Stimulated activated CD4-positive, alpha-beta T cell treated with anti-CD3 and anti-CD28 coated beads, TNF-alpha, amount 100 ng/mL, for 4 hours (primary cell): ENCODE results near the gene LRFN2.

ENCODE experiments used
- DNase-seq, 3 experiments: peaks; one replicate each; pipeline ENCODE4 v3.0.0-alpha.2; 2020; ENCODE audit warnings: low read depth in 3 of 3

LRFN2 gene

DNA sequence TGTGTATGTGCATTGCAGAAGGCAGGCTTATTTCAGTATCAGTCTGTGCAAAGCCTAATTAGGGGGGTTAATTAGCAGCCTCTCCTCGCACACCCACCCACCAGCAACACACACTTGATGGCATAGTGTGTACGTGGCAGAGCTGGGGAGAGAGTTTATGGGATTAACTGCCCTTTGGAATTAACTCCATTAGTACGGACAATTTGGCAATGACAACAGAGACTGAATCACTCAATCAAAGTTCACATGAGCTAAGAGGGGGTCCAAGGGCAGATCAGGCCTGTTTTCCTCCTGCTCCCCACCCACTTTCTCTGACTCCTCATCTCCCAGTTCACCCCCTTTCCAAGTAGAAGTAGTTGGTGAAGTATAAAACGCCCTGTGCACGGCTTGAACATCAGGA, 69.5 kb downstream of the LRFN2 start:
- no peak for DNase-seq

DNA sequence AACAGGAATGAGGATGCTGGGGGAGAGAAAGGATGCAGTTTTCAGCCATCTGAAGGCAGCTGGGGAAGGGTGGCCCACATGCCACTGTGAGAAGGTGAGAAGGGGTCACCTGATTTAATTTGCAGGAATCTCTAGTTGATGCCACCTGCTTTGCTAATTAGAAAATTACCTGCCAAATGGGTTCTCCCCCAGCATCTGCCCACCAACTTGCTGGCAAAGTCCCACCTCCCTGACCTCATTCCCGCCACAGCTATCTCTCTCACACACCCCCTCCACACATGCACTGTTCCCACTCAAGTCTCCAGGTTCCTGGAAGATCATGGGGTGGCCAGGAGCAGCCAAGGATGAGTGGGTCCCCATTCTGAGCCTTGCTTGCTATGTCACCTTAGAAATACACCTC, 70.7 kb downstream of the LRFN2 start:
- no peak for DNase-seq

DNA sequence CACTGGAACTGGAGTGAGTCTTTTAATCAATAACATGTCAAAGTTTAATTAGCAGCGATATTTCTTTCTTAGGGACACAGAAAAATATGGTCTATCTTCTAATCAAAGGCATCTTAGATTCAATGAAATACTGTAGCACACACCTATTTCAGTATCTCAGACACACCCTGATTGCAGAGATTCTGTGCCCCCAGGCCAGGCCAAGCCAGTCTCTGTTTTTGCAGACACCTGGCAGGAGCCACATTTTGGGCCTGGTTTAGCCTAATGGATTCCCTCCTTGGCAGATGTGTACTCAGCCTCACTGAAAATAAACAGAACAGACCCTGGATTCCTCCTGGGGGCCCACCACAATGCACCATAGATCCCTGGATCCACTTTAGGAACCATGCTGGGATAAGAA, 74.8 kb downstream of the LRFN2 start:
- DNase-seq: no peak

DNA sequence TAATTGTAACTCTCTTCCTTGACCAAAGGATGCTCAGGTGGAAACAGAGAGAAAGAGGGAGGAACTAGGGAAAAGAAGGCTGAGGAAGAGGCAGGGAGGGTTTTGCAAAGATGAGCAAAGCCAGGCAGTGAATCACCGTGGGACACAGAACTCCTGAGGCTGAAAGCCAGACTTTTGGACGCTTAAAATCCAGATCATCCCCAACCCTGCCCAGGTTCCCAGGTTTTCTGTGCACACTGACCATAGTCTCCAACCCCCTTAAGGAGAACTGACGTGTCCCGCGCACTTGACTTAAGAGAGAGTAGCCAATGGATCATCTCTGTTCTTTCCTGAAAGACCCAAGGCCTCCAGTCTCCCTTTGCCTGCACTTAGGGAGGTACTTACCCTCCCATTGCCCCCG, 75.3 kb downstream of the LRFN2 start:
- no peak for DNase-seq

DNA sequence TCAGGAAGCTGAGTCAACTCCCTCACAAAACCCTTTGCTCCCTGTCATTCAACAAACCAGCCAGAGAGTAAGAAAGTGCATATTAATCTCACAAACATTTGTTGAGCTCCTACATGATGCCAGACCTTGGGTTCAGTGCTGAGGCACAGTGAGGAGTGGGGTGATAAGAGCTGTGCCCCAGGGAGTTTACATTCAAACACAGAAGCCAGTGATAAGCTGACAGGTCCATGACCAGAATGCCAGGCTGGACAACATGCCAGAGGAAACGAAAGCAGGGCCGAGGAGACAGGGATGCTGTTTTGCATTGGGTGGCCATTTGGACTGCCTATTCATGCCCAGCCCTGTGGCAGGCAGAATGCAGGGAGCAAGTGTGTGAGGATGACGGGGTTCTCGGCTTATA, 76.7 kb downstream of the LRFN2 start:
- no peak for DNase-seq

DNA sequence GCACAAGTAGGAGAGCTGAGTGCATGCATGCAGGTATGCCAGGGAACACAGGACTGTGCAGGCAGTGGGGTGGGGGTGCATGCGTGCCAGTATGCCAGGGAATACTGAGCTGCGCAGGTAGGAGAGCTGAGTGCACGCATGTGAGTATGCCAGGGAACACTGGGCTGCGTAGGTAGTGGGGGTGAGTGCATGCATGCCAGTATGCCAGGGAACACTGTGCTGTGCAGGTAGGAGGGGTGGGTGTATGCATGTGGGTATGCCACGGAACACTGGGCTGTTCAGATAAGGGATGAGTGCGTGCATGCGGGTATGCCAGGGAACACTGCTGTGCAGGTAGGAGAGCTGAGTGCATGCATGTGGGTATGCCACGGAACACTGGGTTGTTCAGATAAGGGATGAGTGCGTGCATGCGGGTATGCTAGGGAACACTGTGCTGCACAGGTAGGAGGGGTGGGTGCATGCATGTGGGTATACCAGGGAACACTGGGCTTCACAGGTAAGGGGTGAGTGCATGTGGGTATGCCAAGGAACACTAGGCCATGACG, 77.4 kb downstream of the LRFN2 start:
- DNase-seq: no peak

DNA sequence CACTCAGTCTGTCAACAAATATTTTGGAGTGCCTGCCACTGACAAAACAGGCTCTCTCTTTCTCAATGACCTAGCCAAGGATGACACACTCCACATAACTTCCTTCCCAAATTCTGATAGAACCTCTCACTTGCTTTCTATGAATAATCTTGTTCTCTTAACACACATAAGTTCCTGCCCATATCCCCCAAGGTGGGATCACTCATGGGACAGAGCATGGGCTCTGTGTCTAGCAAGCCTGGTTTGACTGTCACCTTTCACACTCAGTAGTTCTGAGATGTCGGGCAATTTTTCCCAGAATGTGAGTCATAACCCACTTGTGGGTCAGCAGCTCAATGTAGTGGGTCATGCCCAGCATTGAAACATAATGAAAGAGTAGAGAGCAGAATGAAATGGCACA, 78.1 kb downstream of the LRFN2 start:
- DNase-seq: no peak

DNA sequence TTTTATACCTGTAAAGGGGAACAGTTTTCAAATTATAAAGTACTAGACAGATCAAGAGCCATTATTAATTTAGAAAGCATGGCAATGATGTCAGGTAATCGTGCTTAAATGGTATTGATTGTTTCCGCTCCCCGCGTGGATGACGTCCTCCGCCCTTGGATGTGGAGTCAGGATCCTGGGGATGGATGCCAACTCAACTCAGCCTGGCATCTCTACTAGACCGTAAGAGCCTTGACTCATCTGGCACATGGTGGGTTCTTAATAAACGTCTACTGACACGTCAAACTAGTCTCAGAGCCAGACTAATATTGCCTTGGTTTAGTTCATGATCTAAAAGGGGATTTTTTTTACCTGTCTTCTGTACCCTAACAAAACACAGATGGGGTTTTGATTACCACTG, 80.2 kb downstream of the LRFN2 start:
- no peak for DNase-seq

DNA sequence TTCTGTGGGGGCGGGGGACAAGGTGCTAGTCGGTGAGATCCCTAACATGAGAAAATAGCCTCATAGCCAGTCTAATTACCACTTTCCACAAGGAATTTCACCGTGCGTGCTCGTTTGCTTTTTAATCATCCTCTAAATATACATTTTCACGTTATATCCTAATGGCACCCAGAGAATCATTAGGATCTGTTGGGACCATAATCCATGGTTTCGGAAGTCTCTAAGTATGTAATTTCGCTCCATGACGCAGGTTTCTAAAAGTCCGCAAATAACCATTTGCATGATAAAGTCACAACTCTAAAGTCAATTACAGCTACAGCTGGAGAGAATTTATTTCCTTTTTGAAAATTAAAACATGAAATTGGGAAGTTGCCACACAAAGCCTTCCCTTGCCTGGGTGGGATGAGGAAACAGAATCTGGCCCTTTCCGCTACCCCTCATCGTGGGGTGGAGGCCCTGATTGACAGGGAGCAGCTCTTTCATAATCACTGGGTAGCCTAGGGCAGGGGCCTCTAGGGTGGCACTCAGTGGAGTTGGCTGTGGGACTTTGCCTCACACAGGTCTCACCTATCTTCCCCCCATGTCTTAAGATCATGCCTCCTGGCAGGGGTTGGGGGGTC, 81.9 kb downstream of the LRFN2 start:
- no peak for DNase-seq

DNA sequence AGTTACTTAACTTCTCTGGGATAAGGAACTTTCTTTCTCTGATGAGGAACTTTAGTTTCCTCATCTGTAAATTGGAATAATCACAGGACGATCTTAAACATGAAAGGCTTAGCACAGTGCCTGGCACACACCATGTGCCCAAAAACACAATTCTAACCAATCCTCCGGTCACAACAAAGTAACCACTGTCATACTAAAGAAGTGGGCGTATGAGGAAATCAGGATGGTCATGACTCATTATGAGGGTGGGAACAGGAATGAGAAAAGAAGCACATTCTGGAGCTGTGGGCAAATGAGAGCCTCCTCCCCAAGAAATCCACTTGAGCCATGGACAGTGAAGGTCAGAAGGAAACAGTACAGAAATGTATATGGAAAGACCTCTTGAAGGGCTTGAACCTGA, 82.9 kb downstream of the LRFN2 start:
- DNase-seq: no peak

DNA sequence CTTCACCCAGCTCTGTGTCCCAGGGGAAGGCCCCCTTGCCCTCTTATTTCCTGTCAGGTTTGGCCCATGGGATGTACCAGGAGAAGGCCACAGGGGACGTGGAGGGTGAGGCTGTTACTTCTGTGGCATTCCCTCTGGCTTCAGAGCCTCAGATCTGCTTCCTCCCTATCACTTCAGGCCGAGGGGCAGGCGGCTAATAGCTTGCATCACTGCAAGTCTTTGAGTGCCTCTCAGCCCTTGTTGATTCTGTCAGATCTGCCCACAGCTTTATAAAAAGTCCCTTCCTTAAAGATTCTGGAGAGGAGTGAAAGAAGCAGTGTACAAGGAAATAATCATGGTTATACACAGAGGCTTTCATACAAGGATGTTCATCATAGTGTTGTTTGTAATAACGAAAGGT, 86.9 kb downstream of the LRFN2 start:
- DNase-seq: no peak

DNA sequence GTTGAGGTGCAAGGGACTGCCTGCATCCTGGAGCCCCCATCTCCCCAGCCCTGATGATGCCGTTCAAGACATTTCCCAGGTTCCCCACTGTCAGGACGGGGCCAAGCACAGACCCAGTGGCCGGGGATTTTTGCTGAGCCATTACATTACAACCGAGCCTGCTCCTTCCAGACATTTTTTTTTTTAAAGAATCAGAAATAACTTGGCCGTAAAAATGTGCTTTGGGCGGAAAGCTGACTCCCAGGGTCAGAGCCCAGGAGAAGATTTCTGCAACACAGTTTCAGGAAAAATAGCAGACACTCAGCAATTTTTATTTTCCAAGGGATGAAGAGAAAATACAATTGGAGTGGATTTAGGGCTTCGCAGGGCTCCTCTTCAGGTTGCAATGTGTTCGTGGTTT, 87.9 kb downstream of the LRFN2 start:
- no peak for DNase-seq

DNA sequence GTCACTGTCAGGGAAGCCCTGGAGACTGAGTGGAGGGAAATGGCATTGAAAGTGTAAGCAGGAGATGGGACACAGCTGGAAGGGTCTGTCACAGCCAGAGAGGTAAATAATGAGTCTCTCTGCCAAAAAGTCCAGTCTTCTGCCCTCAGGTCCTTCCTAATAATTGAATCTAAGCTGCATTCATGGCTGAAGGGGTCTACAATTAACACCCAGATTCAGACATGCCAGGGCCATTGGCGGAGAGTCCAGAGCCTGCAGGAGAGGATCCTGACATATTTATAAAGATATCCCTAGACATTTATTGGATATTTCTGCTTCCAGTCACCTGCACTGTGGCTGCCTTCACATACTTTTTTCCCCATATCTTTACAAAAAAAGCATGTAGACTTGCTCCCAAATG, 89.0 kb downstream of the LRFN2 start:
- no peak for DNase-seq

DNA sequence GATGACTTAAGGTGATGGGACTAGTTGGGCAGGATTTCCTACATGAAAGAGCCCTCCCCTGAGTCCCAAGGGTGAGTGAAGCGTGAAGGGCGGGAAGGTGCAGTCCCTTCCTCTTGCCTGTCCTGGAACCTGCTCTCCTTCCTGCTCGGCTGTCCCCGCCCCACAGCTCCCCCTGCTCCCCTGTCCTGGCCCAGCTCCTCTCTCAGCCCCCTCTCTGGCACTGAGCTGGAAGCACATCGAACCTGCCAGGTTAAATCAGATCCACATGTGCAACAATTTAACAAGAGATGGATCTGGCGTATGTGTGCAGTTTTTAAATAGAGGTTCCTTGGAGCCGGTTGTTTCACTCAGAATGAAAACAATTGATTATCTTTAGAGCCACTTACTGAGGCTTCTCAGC, 95.0 kb downstream of the LRFN2 start:
- no peak for DNase-seq

DNA sequence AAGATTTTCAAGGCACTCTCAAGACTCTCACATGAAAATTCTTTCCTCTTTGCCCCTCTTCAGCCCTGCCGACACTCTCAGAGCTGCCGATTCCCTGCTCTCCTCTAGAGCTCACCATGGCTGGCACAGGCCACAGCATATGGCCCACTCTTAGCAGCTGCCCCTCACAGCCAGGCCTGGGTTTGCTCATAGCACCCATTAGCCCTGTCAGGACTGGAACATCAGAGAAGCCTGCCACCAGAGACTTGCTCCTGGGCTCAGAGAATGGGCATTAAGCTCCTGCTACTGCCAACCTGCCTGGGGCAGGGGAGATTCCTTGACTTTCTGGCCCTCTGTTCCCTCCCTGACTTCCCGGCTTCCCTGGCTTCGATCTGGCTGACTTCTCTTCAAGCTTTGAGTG, 96.7 kb downstream of the LRFN2 start:
- no peak for DNase-seq

DNA sequence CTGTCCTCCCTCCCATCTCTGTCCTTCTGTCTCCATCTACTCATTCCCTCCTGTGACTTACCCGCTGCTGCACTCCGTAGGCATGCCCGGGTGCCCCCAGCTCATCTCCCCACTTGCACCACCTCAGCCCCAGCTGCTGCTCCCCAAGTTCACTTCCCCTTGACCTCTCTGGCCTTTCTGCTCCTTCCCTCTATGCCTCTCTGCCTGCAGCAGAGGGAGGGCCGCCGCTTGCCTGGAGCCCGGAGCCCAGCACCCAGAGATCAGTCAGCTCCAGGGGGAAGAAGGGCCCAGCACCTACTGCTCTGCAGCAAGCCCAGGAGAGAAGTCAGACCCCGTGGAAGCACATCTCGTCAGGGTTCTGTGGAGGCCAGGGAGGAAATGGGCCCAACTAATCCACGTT, 97.4 kb downstream of the LRFN2 start:
- no peak for DNase-seq

DNA sequence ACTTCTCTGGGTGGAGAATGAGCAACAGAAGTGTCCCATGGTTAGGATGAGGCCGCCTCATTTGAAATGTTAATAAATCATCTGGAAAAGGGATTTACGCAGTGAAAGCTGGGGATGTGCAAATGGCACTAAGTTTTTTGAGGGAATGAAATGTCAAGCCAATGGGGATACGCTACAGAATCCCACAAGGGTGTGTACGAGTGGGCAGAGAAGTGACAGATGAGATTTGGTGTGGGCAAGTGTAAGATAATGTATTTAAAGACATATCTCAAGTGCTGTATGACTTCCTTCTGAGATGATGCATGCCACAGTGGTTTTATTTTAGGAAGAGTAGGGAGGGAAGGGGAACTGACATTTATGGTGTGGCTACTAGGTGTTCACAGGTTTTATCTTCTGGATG, 100.6 kb downstream of the LRFN2 start:
- DNase-seq: no peak

DNA sequence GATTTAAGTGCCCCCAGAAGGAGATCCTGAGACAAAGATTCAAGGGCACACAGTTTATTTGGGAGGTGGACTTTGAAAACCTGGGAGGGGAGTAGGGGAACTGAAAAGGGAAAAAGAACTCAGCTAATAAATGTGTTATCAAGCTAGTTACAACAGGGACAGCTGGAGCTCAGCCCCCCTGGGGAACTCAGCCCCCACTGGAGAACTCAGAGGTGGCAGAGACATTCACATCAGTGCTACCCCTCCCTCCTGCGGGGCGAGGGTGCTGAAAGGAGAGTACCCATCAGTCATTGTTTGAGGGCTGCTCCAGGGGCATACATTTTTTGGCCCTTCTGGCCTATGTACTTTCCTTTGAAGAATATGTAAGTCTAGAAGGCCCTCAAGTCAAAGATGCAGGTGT, 101.4 kb downstream of the LRFN2 start:
- DNase-seq: no peak

DNA sequence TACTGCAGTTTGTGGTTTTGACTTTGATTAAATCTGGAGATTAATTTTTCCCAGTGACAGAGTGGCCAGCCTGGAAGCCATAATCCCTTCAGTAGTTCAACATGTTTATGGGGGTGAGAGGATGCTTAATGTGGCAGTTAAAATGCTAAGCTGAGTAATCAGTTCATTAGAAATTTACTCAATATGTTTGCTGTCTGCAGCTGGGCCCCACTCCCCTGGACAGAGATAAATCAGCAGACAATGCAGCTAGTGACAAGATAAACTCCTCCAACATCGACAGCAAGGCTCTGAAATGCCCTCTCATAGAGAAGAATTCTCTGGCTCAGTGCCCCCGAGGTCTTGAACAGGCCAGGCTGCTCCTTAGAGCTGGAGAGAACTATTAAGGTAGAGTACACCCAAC, 101.9 kb downstream of the LRFN2 start:
- DNase-seq: no peak

DNA sequence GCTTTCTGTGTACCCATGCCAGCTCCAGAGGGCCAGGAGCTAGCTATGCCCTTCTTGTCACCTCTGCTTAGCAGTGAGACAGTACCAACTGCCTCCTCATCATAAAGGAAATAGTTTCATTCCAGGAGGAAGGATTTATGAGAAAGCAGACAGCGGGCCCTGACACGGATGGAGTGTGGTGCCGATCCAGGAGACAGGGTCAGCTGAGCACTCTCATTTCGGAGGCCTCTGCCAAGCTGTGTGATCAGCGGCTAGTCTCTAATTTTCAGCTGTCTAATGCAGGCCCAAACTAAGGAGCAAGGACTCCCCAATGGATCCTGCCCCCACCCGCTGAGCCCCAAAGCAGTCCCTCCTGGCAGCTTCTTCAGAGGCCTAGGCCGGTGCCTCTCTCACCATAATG, 103.1 kb downstream of the LRFN2 start:
- no peak for DNase-seq

DNA sequence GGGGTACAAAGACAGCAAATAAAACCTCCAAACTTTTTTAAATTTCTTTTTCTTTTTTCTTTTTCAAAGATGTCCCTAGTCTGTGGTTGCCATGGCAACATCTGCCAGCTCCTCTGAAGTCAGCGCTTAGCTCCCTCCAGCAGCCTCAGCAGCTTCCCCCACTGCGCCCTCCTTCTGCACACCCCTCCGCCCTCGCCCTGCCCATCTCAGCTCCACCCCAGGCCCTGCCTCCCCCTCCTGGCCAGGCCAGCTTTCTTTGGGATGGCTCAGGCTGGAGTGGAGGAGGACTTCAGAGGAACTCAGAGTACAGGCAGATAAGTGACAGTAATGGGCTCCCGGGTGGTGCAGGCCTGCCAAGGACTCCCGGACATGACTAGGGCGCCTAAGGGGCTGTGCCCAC, 104.6 kb downstream of the LRFN2 start:
- DNase-seq: no peak

DNA sequence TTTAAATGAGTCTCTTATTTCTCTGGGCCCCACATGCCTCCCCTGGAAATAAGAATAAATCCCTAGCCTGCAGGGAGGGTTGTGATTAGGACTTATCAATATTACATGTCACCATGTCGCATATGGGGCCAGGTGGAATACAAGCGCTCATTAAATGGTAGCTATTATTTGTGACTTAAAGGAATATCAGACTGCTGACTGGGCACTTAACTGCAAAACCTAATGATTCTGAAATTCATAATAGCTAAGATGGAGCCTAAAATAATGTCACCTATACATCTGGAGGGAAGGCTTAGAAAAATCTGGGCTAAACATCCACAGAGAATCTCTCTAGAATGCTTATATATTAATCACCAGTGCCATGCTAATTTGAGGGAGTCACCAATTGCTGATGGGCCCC, 106.5 kb downstream of the LRFN2 start:
- no peak for DNase-seq

DNA sequence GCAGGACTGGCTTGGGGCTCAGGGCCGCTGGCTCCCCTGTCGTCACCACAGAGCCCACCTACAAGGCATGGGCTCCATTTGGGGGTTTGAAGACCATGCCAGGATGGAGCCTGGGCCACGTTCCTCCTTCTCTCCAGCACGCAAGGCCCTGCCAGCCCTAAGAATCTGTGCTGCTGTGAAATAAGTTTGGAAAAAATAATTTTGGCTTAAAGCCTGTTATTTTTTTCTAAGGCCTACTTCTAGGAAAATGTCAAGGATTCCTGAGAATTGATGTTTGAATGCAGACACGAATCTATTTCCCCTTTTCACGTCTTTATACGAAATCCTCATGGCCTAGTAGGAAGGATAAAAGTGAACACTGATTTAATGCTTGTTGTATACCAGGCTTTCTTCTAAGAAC, 107.5 kb downstream of the LRFN2 start:
- no peak for DNase-seq
